Epithelial cell of esophagus (primary cell): ENCODE data around the gene LYSMD3.

Experiments
- DNase-seq: peaks from one replicate; pipeline ENCODE4 v3.0.0; 2010; ENCODE audit warnings: low read depth
- H3K4me3 ChIP-seq: 2 replicates; pipeline ENCODE4 v1.5.1; 2011; ENCODE audit warnings: mild to moderate bottlenecking, low read length, control low read depth
- CTCF ChIP-seq: IDR thresholded peaks from 2 replicates; pipeline ENCODE4 v1.5.1; 2011; ENCODE audit warnings: low read depth, mild to moderate bottlenecking, low read length, control low read depth, inconsistent platforms; ENCODE audit not compliant: insufficient read depth; ENCODE audit errors: missing control alignments

Gene LYSMD3

GRCh38 chr5:90533794-90534193 lies 4.4 kb upstream of the LYSMD3 start:
- no peak for DNase-seq
- no peak for TF ChIP-seq CTCF
- H3K4me3 ChIP-seq: no peak overlapping the region

- H3K4me3 ChIP-seq: no peak overlapping the region
- DNase-seq: no peak
- no peak for TF ChIP-seq CTCF
Measured at GRCh38 chr5:90530736-90531487, 1.5 kb upstream of the LYSMD3 start.

- peak; percentile 80 for TF ChIP-seq CTCF
- peak; percentile 83 for DNase-seq
- H3K4me3 ChIP-seq: peak overlapping the region; percentile 96
Measured at GRCh38 chr5:90529939-90530677, 724 bp upstream of the LYSMD3 start.

GRCh38 chr5:90528601-90529193 lies 687 bp downstream of the LYSMD3 start:
- H3K4me3 ChIP-seq: peak overlapping the region; percentile 96
- DNase-seq: peak; percentile 23
- no peak for TF ChIP-seq CTCF

- H3K4me3 ChIP-seq: no peak overlapping the region
- peak; percentile 10 for DNase-seq
- no peak for TF ChIP-seq CTCF
Measured at GRCh38 chr5:90519081-90519480, 10.3 kb downstream of the LYSMD3 start.

GRCh38 chr5:90518661-90519060 lies 10.7 kb downstream of the LYSMD3 start:
- peak; percentile 33 for DNase-seq
- TF ChIP-seq CTCF: no peak
- H3K4me3 ChIP-seq: no peak overlapping the region

- H3K4me3 ChIP-seq: no peak overlapping the region
- DNase-seq: no peak
- no peak for TF ChIP-seq CTCF
Measured at GRCh38 chr5:90514520-90514919, 14.9 kb downstream of the LYSMD3 start.
